T-helper 1 cell treated with Interleukin-12 subunit alpha and Interleukin-12 subunit beta and Interleukin-4 antibody, amounts not matched to agents 30 μg/mL and 1 μg/mL, for 36 hours (primary cell): ENCODE results near the gene VWA7.

ENCODE experiments used
- H3K27ac Mint-ChIP-seq: one replicate; pipeline ENCODE4 v1.8.0; 2021; ENCODE audit warnings: mild to moderate bottlenecking, mixed read lengths
- H3K27me3 Mint-ChIP-seq: one replicate; pipeline ENCODE4 v1.8.0; 2021; ENCODE audit warnings: low read depth, mixed read lengths
- H3K36me3 Mint-ChIP-seq: one replicate; pipeline ENCODE4 v1.8.0; 2021; ENCODE audit warnings: low read depth, mixed read lengths
- H3K4me1 Mint-ChIP-seq: one replicate; pipeline ENCODE4 v1.8.0; 2021; ENCODE audit warnings: low read depth, mixed read lengths
- H3K4me3 Mint-ChIP-seq: one replicate; pipeline ENCODE4 v1.8.0; 2021; ENCODE audit warnings: mild to moderate bottlenecking, moderate library complexity, mixed read lengths
- H3K9me3 Mint-ChIP-seq: one replicate; pipeline ENCODE4 v1.8.0; 2021; ENCODE audit warnings: mixed read lengths

Gene VWA7

GRCh38 chr6:31762356-31762755 is 14.8 kb downstream of the VWA7 start, which contains the start of gene SAPCD1:
TSS of gene SAPCD1 (plus strand) at chr6:31762656. CDS start at chr6:31763055, 399 bp downstream.
- Mint-ChIP-seq H3K27me3 (no peaks in the 10 kb centered on the region), H3K27ac (peak within 1 kb of the TSS; percentile 73), H3K4me1 (peaks cover 21% of the 10 kb centered on the region), H3K4me3 (no peak within 1 kb of the TSS), H3K36me3 (peaks cover 19% of the 10 kb centered on the region), H3K9me3 (no peaks in the 10 kb centered on the region)

GRCh38 chr6:31761343-31761742 is 15.8 kb downstream of the VWA7 start:
- Mint-ChIP-seq H3K4me1 (peaks cover 21% of the 10 kb centered on the region), H3K27ac (no peak overlapping the region), H3K36me3 (peaks cover 19% of the 10 kb centered on the region), H3K4me3 (no peak overlapping the region), H3K9me3 (no peaks in the 10 kb centered on the region), H3K27me3 (no peaks in the 10 kb centered on the region)

GRCh38 chr6:31760790-31761189 is 16.3 kb downstream of the VWA7 start:
- Mint-ChIP-seq H3K27ac (no peak overlapping the region), H3K27me3 (no peaks in the 10 kb centered on the region), H3K4me3 (no peak overlapping the region), H3K4me1 (peaks cover 21% of the 10 kb centered on the region), H3K36me3 (peaks cover 19% of the 10 kb centered on the region), H3K9me3 (no peaks in the 10 kb centered on the region)

- Mint-ChIP-seq H3K27me3 (no peaks in the 10 kb centered on the region), H3K4me3 (no peak overlapping the region), H3K36me3 (peaks cover 16% of the 10 kb centered on the region), H3K9me3 (no peaks in the 10 kb centered on the region), H3K27ac (no peak overlapping the region), H3K4me1 (peaks cover 9% of the 10 kb centered on the region)
These were observed 18.8 kb downstream of the VWA7 start for GRCh38 chr6:31758281-31758680.

- H3K36me3 Mint-ChIP-seq = peaks cover 8% of the 10 kb centered on the region
- no peaks in the 10 kb centered on the region for H3K9me3 Mint-ChIP-seq
- H3K27me3 Mint-ChIP-seq = no peaks in the 10 kb centered on the region
- H3K4me1 Mint-ChIP-seq = peaks cover 2% of the 10 kb centered on the region
- no peak overlapping the region for H3K27ac Mint-ChIP-seq
- H3K4me3 Mint-ChIP-seq = no peak overlapping the region
These were observed 24.3 kb downstream of the VWA7 start for GRCh38 chr6:31752739-31753319.

- no peak overlapping the region for H3K27ac Mint-ChIP-seq
- no peaks in the 10 kb centered on the region for H3K27me3 Mint-ChIP-seq
- H3K4me1 Mint-ChIP-seq = peaks cover 2% of the 10 kb centered on the region
- H3K9me3 Mint-ChIP-seq = no peaks in the 10 kb centered on the region
- no peak overlapping the region for H3K4me3 Mint-ChIP-seq
- peaks cover 11% of the 10 kb centered on the region for H3K36me3 Mint-ChIP-seq
These were observed 26.6 kb downstream of the VWA7 start for GRCh38 chr6:31750411-31751022.

- H3K9me3 Mint-ChIP-seq = no peaks in the 10 kb centered on the region
- H3K27ac Mint-ChIP-seq = no peak overlapping the region
These were observed 27.7 kb downstream of the VWA7 start for GRCh38 chr6:31749301-31750036.

GRCh38 chr6:31744422-31744821 is 32.7 kb downstream of the VWA7 start:
- H3K27me3 Mint-ChIP-seq = no peaks in the 10 kb centered on the region
- no peaks in the 10 kb centered on the region for H3K9me3 Mint-ChIP-seq
- no peak overlapping the region for H3K27ac Mint-ChIP-seq
- no peak overlapping the region for H3K4me3 Mint-ChIP-seq
- H3K36me3 Mint-ChIP-seq = peaks cover 29% of the 10 kb centered on the region
- peaks cover 28% of the 10 kb centered on the region for H3K4me1 Mint-ChIP-seq

More at GRCh38 chr6:31749301-31750036, 27.7 kb downstream of the VWA7 start:
- Mint-ChIP-seq H3K36me3 (peaks cover 16% of the 10 kb centered on the region), H3K27me3 (no peaks in the 10 kb centered on the region), H3K4me3 (no peak overlapping the region), H3K4me1 (peaks cover 5% of the 10 kb centered on the region)

- peaks cover 27% of the 10 kb centered on the region for H3K36me3 Mint-ChIP-seq
- H3K4me1 Mint-ChIP-seq = peaks cover 43% of the 10 kb centered on the region
- no peaks in the 10 kb centered on the region for H3K9me3 Mint-ChIP-seq
- H3K27ac Mint-ChIP-seq = no peak overlapping the region
- no peak overlapping the region for H3K4me3 Mint-ChIP-seq
- no peaks in the 10 kb centered on the region for H3K27me3 Mint-ChIP-seq
These were observed 34.2 kb downstream of the VWA7 start for GRCh38 chr6:31742894-31743293.

- peaks cover 54% of the 10 kb centered on the region for H3K4me1 Mint-ChIP-seq
- H3K9me3 Mint-ChIP-seq = no peaks in the 10 kb centered on the region
- peak overlapping the region; percentile 73 for H3K4me3 Mint-ChIP-seq
- peaks cover 24% of the 10 kb centered on the region for H3K36me3 Mint-ChIP-seq
- H3K27me3 Mint-ChIP-seq = no peaks in the 10 kb centered on the region
- peak overlapping the region; percentile 58 for H3K27ac Mint-ChIP-seq
These were observed 35.3 kb downstream of the VWA7 start for GRCh38 chr6:31741815-31742214.

GRCh38 chr6:31740397-31741223 is 36.5 kb downstream of the VWA7 start:
- Mint-ChIP-seq H3K4me3 (peak overlapping the region; percentile 96), H3K36me3 (peaks cover 29% of the 10 kb centered on the region), H3K9me3 (no peaks in the 10 kb centered on the region), H3K4me1 (peaks cover 59% of the 10 kb centered on the region), H3K27me3 (no peaks in the 10 kb centered on the region), H3K27ac (peak overlapping the region; percentile 93)

- Mint-ChIP-seq H3K36me3 (peaks cover 30% of the 10 kb centered on the region), H3K4me1 (peaks cover 55% of the 10 kb centered on the region)
These were observed 37.3 kb downstream of the VWA7 start, which contains the start of gene MSH5 for GRCh38 chr6:31739639-31740396. TSS of gene MSH5 (plus strand) at chr6:31740005. CDS start at chr6:31740467, 462 bp downstream.

GRCh38 chr6:31737991-31738979 is 38.8 kb downstream of the VWA7 start:
- Mint-ChIP-seq H3K27me3 (no peaks in the 10 kb centered on the region), H3K9me3 (no peaks in the 10 kb centered on the region), H3K27ac (peak overlapping the region; percentile 93), H3K36me3 (peaks cover 39% of the 10 kb centered on the region), H3K4me3 (peak overlapping the region; percentile 100), H3K4me1 (peaks cover 64% of the 10 kb centered on the region)

More at GRCh38 chr6:31739639-31740396, 37.3 kb downstream of the VWA7 start, which contains the start of gene MSH5:
- Mint-ChIP-seq H3K9me3 (no peaks in the 10 kb centered on the region), H3K4me3 (peak within 1 kb of the TSS; percentile 100), H3K27ac (peak within 1 kb of the TSS; percentile 93), H3K27me3 (no peaks in the 10 kb centered on the region)
